Esophagus squamous epithelium (tissue), 4 donors: ENCODE results near the gene RRP15.

ENCODE experiments used
- CTCF ChIP-seq, 6 experiments: fragments of 450-650 bp in 4 of 6; fragments of 200-600 bp in 2 of 6; sonication (generic) in 2 of 6; IDR thresholded peaks; one replicate each; pipeline ENCODE4 v1.5.1; 2016 to 2019; ENCODE audit warnings: antibody characterized with exemption in 6 of 6, mild to moderate bottlenecking in 4 of 6, moderate library complexity in 4 of 6
- POLR2A ChIP-seq, 4 donors: fragments of 450-650 bp; IDR thresholded peaks; one replicate each; pipeline ENCODE4 v1.6.1; 2017; ENCODE audit warnings: antibody characterized with exemption in 4 of 4, mild to moderate bottlenecking in 4 of 4, moderate library complexity in 3 of 4

GRCh38 chr1:218345673-218346390 is 60.7 kb downstream of the RRP15 start:
- TF ChIP-seq CTCF (IDR thresholded peaks at IDR 0.05): no peak
- peak in 2 of 4 donors; percentile 28 to 33 for TF ChIP-seq POLR2A (IDR thresholded peaks at IDR 0.05)
